Measurements from ENCODE around the gene TSPAN9. TPM values are rescaled to one million over a fixed set of nuclear protein-coding genes. Genes with fewer than 3 reads are reported as not detected.

Gene TSPAN9
- total RNA-seq, 1 donor, result 3.5 TPM

DNA sequence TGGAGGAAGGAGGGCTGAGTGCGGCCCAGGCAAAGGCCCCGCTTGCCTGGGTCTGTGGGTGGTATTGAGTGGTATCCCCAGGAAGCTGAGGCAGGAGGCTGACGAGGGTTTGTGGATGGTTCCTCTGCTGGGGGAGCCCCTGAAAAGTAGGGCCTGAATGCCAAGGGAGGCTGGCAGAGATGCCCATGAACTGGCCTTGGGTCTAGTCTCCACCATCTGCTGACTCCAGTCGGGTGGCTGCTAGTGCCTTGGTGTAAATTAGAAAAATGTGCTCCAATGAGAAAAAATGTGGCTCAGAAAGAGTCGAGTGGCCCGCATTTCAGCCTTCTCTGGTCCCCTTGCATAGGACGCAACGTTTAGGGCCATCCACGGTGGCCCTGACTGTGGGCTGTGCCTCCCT is 232.6 kb downstream of the TSPAN9 start:
- no peaks in the 10 kb centered on the region for H3K9me3 ChIP-seq (ENCODE audit: low read depth, low read length)
- no peak overlapping the region for H3K4me3 ChIP-seq (ENCODE audit: low read length)
- no peaks in the 10 kb centered on the region for H3K4me1 ChIP-seq (ENCODE audit: insufficient read depth, low read length)
- no peaks in the 10 kb centered on the region for H3K27me3 ChIP-seq (ENCODE audit: insufficient read depth, low read length)

GRCh38 chr12:3310271-3311026 is 233.3 kb downstream of the TSPAN9 start:
- Histone ChIP-seq H3K4me1 (ENCODE audit: insufficient read depth, low read length) (no peaks in the 10 kb centered on the region), H3K9me3 (ENCODE audit: low read depth, low read length) (no peaks in the 10 kb centered on the region), H3K27me3 (ENCODE audit: insufficient read depth, low read length) (no peaks in the 10 kb centered on the region), H3K4me3 (ENCODE audit: low read length) (no peak overlapping the region)

GRCh38 chr12:3311027-3311402 is 233.8 kb downstream of the TSPAN9 start:
- Histone ChIP-seq H3K27me3 (ENCODE audit: insufficient read depth, low read length) (no peaks in the 10 kb centered on the region), H3K4me3 (ENCODE audit: low read length) (no peak overlapping the region), H3K9me3 (ENCODE audit: low read depth, low read length) (no peaks in the 10 kb centered on the region), H3K4me1 (ENCODE audit: insufficient read depth, low read length) (no peaks in the 10 kb centered on the region)

DNA sequence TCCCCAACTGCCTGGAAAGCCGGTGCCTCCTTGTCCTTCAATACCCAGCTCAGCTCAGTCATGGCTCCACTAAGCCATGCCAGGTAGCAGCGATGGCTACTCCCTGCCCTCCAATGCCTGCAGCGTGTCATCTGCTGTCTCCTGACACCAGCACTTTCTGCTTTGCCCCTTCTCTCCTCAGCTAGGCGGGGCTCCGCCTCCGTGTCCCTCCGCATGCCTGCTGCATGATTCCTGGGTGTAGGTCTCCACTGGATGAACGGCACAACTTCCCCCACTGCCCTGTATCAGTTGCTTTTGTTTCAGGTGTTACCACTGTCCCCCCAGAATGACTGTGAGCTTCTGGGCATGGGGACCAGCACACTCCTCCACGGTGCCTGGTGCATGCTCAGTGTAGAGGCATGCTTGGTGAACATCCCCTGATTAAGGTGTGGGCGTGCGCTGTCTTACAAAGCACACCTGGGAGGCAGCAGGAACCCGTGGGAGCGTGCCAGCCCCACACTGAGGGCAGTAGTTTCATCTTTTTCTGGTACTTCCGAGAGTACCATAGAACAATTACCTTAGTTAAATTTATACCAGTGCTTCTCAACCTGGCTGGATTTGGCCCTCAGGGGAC is 234.4 kb downstream of the TSPAN9 start:
- Histone ChIP-seq H3K4me3 (ENCODE audit: low read length) (no peak overlapping the region), H3K9me3 (ENCODE audit: low read depth, low read length) (no peaks in the 10 kb centered on the region), H3K4me1 (ENCODE audit: insufficient read depth, low read length) (no peaks in the 10 kb centered on the region), H3K27me3 (ENCODE audit: insufficient read depth, low read length) (no peaks in the 10 kb centered on the region)

DNA sequence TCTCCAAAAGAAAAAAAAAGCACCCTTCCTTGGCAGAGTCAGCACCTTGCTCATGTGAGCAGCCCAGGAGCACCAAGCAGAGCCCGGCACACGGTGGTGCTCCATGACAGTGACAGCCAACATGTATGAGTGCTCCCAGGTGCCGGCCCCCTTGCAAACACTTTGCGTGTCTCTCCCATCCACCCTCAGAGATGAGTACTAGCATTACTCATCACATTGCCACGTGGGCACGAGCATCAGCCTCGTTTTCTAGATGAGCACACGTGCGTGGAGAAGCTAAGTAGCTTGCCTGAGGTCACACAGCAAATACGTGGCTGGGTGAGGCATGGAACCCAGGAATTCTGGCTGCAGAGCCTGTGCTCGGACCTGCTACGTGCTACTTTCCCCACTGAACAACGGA is 235.9 kb downstream of the TSPAN9 start:
- H3K9me3 ChIP-seq (ENCODE audit: low read depth, low read length), result no peaks in the 10 kb centered on the region
- H3K4me1 ChIP-seq (ENCODE audit: insufficient read depth, low read length), result no peaks in the 10 kb centered on the region
- no peak overlapping the region for H3K4me3 ChIP-seq (ENCODE audit: low read length)
- no peaks in the 10 kb centered on the region for H3K27me3 ChIP-seq (ENCODE audit: insufficient read depth, low read length)

- H3K4me1 ChIP-seq (ENCODE audit: insufficient read depth, low read length), result no peaks in the 10 kb centered on the region
Measured at GRCh38 chr12:3313675-3314663, 236.8 kb downstream of the TSPAN9 start.

GRCh38 chr12:3315201-3315661 is 238.1 kb downstream of the TSPAN9 start:
- Histone ChIP-seq H3K4me3 (ENCODE audit: low read length) (no peak overlapping the region), H3K9me3 (ENCODE audit: low read depth, low read length) (no peaks in the 10 kb centered on the region), H3K27me3 (ENCODE audit: insufficient read depth, low read length) (no peaks in the 10 kb centered on the region), H3K4me1 (ENCODE audit: insufficient read depth, low read length) (no peaks in the 10 kb centered on the region)

More at GRCh38 chr12:3313675-3314663, 236.8 kb downstream of the TSPAN9 start:
- Histone ChIP-seq H3K27me3 (ENCODE audit: insufficient read depth, low read length) (no peaks in the 10 kb centered on the region), H3K4me3 (ENCODE audit: low read length) (no peak overlapping the region), H3K9me3 (ENCODE audit: low read depth, low read length) (no peaks in the 10 kb centered on the region)

GRCh38 chr12:3316776-3317480 is 239.7 kb downstream of the TSPAN9 start:
- H3K27me3 ChIP-seq (ENCODE audit: insufficient read depth, low read length), result no peaks in the 10 kb centered on the region
- no peaks in the 10 kb centered on the region for H3K4me1 ChIP-seq (ENCODE audit: insufficient read depth, low read length)
- H3K4me3 ChIP-seq (ENCODE audit: low read length), result no peak overlapping the region
- H3K9me3 ChIP-seq (ENCODE audit: low read depth, low read length), result no peaks in the 10 kb centered on the region

GRCh38 chr12:3317481-3317815 is 240.3 kb downstream of the TSPAN9 start:
- Histone ChIP-seq H3K27me3 (ENCODE audit: insufficient read depth, low read length) (no peaks in the 10 kb centered on the region), H3K9me3 (ENCODE audit: low read depth, low read length) (no peaks in the 10 kb centered on the region), H3K4me1 (ENCODE audit: insufficient read depth, low read length) (no peaks in the 10 kb centered on the region), H3K4me3 (ENCODE audit: low read length) (no peak overlapping the region)

- Histone ChIP-seq H3K4me1 (ENCODE audit: insufficient read depth, low read length) (no peaks in the 10 kb centered on the region), H3K9me3 (ENCODE audit: low read depth, low read length) (no peaks in the 10 kb centered on the region), H3K27me3 (ENCODE audit: insufficient read depth, low read length) (no peaks in the 10 kb centered on the region), H3K4me3 (ENCODE audit: low read length) (no peak overlapping the region)
Measured at GRCh38 chr12:3317841-3318501, 240.8 kb downstream of the TSPAN9 start.

DNA sequence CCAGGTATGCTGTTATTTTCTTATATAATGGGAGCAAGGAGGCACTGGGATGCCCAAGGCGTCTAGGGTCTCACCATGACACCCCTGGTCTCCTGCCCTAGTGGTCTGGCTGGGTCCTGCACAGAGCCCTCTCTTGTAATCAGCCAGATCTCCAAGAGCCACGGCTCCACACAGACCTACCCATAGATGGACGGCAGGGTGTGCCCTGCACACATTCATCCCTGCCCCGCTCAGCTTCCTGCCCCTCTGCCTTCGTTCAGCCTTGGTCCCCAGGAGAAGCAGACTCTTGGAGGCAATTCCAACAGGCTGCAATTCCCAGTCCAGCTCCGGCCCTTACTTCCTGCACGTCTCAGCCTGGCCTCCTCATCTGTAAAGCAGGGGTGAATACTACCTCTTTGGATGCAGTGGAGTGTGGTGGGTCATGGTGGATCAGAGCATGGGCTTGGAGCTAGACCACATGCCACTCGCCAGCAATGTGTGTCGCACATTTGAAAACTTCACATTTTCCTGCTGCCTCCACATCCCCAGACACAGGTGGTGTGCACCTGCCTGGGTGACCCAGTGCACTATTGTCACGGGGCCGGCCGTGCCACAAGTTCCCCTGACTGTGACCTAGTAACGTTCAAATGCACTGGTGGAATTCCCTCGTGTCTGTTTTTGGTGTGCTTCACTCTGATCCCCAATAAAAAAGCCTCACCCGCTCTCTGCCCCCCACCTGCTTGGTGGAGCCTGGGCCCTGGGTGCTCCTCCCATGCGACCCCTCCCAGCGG is 242.7 kb downstream of the TSPAN9 start:
- Histone ChIP-seq H3K4me1 (ENCODE audit: insufficient read depth, low read length) (no peaks in the 10 kb centered on the region), H3K27me3 (ENCODE audit: insufficient read depth, low read length) (no peaks in the 10 kb centered on the region), H3K4me3 (ENCODE audit: low read length) (no peak overlapping the region), H3K9me3 (ENCODE audit: low read depth, low read length) (no peaks in the 10 kb centered on the region)

DNA sequence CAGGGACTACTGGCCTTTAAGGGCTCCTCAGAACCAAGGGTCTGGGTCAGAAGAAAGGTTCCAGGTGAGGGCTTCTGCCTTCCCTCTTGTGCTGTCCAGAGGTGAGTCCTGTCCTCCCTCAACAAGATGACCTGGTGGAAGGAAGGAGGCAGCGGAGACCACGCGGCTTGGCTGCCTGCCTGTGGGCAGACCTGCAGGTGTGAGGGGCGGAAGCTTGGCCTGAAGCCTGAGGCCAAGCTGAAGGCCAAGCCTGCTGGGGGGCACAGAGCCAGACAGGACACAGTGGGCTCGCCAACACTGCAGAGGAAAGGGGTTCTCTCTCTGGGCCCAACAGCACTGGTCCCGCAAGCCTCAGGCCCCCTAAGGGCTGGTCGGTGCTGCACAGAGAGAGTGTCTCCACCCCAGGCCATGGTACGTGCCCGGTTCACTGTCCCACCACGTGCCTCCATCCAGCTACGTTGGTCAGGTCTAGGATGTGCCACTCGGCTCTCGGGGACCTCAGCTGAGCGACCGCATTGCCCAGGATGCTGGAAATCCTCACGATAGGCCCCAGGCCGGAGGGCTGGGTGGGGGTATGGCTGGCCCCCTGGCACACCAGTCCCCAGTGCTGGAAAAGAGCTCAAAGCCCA is 243.8 kb downstream of the TSPAN9 start:
- Histone ChIP-seq H3K9me3 (ENCODE audit: low read depth, low read length) (no peaks in the 10 kb centered on the region), H3K4me1 (ENCODE audit: insufficient read depth, low read length) (no peaks in the 10 kb centered on the region), H3K27me3 (ENCODE audit: insufficient read depth, low read length) (no peaks in the 10 kb centered on the region), H3K4me3 (ENCODE audit: low read length) (no peak overlapping the region)

DNA sequence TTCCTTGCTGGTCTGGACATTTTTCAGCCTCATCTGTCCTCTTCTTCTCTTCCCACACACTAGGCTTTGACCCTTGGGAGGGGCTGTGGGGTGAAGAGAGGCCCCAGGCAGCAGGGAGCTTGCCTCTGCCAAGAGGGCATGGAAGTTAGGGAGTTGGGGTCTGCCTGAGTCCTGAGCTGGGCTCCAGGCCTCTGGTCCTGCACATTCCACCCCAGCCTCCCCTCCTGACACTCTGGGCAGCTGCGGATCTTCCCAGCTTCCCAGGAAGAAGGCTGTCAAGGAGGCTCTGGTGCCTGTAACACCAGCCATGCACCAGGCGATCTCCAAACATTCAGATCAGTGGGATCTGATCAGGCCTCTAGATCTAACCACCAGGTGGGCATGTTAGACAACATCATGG is 244.7 kb downstream of the TSPAN9 start:
- Histone ChIP-seq H3K27me3 (ENCODE audit: insufficient read depth, low read length) (no peaks in the 10 kb centered on the region), H3K4me1 (ENCODE audit: insufficient read depth, low read length) (no peaks in the 10 kb centered on the region), H3K4me3 (ENCODE audit: low read length) (no peak overlapping the region), H3K9me3 (ENCODE audit: low read depth, low read length) (no peaks in the 10 kb centered on the region)
